Breast epithelium (tissue), 3 donors: ENCODE results near the gene RPL37.
"Not testable (repeated sequence)": the region's sequence is repeated elsewhere in the genome, so short reads cannot be mapped to it uniquely, and the experiment has no call there.

Experiments
- POLR2A ChIP-seq: fragments of 450-650 bp; IDR thresholded peaks from one replicate; pipeline ENCODE4 v1.6.1; 2016; ENCODE audit warnings: antibody characterized with exemption, mild to moderate bottlenecking, moderate library complexity
- POLR2AphosphoS5 ChIP-seq, 3 donors: sonication (generic); formaldehyde crosslinking; IDR thresholded peaks; one replicate each; pipeline ENCODE4 v1.6.1; 2017; ENCODE audit warnings: antibody characterized with exemption in 3 of 3
- TF ChIP-seq, protein P1 (sequence below), 3 donors: fragments of 450-650 bp; IDR thresholded peaks; one replicate each; pipeline ENCODE4 v1.5.1; 2016 to 2017; ENCODE audit warnings: antibody characterized with exemption in 3 of 3, mild to moderate bottlenecking in 3 of 3, moderate library complexity in 3 of 3

DNA sequence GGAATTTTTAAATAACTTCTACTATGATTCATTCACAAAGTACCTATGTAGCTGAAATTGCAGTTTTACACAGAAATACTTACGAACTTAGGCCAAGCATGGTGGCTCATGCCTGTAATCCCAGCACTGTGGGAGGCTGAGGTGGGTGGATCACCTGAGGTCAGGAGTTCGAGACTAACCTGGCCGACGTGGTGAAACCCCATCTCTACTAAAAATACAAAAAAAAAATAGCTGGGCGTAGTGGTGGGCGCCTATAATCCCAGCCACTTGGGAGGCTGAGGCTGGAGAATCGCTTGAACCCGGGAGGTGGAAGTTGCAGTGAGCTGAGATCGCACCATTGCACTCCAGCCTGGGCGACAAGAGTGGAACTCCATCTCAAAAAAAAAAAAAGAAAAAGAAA lies 42.3 kb downstream of the RPL37 start:
- not testable (repeated sequence) for TF ChIP-seq POLR2AphosphoS5 (IDR thresholded peaks at IDR 0.05); POLR2A
- TF ChIP-seq, protein P1, sequence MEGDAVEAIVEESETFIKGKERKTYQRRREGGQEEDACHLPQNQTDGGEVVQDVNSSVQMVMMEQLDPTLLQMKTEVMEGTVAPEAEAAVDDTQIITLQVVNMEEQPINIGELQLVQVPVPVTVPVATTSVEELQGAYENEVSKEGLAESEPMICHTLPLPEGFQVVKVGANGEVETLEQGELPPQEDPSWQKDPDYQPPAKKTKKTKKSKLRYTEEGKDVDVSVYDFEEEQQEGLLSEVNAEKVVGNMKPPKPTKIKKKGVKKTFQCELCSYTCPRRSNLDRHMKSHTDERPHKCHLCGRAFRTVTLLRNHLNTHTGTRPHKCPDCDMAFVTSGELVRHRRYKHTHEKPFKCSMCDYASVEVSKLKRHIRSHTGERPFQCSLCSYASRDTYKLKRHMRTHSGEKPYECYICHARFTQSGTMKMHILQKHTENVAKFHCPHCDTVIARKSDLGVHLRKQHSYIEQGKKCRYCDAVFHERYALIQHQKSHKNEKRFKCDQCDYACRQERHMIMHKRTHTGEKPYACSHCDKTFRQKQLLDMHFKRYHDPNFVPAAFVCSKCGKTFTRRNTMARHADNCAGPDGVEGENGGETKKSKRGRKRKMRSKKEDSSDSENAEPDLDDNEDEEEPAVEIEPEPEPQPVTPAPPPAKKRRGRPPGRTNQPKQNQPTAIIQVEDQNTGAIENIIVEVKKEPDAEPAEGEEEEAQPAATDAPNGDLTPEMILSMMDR (IDR thresholded peaks at IDR 0.05) = not testable (repeated sequence)
